ENCODE measurements around the gene FBXO41.
"Not testable (repeated sequence)": the region's sequence is repeated elsewhere in the genome, so short reads cannot be mapped to it uniquely, and the experiment has no call there.

The FBXO41 gene

DNA sequence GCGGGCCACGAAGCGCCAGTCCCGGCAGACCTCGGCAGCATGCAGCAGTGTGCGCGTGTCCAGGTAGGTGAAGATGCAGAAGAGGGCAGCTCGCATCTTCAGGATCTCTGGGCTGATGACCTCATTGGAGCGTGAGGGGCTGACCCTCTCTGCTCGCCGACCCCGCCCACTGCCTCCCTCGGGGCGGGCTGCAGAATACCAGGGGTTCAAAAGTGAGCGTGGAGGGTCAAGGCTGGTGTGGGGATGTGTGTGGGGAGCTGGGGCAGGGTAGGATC lies 20.0 kb downstream of the FBXO41 start:
- DNase-seq (ENCODE audit: low read depth in 1 of 2, low spot score in 1 of 2) = no peak

DNA sequence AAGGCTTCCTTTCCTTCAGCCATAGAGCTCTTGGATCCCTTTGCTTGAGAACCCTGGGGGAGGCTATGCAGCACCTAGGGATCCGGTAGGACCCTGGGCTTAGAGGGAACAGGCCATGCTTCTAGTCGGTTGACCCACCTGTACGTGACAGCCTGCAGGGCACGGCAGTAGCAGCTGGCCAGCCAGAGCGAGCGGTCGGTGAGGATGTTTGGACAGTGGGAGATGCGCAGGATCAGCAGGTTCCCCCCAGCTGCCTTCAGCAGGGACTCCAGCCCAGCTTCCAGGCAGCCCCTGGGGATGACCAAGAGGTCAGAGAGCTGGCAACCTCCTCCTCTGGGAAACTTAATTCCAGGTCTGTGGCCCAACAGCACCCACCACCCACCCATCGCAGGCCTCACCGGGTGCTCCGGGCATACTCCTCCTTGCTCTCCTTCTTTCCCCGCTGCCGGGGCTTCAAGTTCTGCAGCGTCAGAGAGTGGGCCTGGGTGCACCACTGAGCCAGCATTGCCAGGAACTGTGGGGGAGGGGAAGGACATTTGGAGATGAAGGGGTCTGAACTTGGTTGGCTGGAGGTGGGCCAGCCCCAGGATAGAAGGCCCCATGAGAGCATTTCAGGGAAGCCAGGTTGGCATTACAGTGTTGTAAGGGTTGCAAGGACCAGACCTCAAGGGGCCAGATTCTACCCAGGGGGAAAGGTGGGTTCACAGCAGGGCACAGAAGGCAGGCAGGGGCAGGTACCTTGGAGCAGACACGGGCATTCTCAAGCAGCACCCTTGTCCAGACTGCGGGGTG lies 20.5 kb downstream of the FBXO41 start:
- Histone ChIP-seq H3K4me3 (replicated peaks; ENCODE audit: insufficient read depth, low read length) (no peak overlapping the region), H3K27ac (replicated peaks) (no peak overlapping the region), H3K27me3 (ENCODE audit: insufficient read depth, poor library complexity, severe bottlenecking) (no peaks in the 10 kb centered on the region)
- TF ChIP-seq GABPA (IDR thresholded peaks at IDR 0.05; ENCODE audit: low read depth) (no peak), POLR2AphosphoS5 (IDR thresholded peaks at IDR 0.05; ENCODE audit: low read depth) (no peak), SPI1 (IDR thresholded peaks at IDR 0.05; ENCODE audit: borderline replicate concordance, low read depth) (no peak)
- TF ChIP-seq, protein P1, sequence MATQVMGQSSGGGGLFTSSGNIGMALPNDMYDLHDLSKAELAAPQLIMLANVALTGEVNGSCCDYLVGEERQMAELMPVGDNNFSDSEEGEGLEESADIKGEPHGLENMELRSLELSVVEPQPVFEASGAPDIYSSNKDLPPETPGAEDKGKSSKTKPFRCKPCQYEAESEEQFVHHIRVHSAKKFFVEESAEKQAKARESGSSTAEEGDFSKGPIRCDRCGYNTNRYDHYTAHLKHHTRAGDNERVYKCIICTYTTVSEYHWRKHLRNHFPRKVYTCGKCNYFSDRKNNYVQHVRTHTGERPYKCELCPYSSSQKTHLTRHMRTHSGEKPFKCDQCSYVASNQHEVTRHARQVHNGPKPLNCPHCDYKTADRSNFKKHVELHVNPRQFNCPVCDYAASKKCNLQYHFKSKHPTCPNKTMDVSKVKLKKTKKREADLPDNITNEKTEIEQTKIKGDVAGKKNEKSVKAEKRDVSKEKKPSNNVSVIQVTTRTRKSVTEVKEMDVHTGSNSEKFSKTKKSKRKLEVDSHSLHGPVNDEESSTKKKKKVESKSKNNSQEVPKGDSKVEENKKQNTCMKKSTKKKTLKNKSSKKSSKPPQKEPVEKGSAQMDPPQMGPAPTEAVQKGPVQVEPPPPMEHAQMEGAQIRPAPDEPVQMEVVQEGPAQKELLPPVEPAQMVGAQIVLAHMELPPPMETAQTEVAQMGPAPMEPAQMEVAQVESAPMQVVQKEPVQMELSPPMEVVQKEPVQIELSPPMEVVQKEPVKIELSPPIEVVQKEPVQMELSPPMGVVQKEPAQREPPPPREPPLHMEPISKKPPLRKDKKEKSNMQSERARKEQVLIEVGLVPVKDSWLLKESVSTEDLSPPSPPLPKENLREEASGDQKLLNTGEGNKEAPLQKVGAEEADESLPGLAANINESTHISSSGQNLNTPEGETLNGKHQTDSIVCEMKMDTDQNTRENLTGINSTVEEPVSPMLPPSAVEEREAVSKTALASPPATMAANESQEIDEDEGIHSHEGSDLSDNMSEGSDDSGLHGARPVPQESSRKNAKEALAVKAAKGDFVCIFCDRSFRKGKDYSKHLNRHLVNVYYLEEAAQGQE (IDR thresholded peaks at IDR 0.05; ENCODE audit: insufficient replicate concordance, low read depth) = no peak
- TF ChIP-seq, protein P2, sequence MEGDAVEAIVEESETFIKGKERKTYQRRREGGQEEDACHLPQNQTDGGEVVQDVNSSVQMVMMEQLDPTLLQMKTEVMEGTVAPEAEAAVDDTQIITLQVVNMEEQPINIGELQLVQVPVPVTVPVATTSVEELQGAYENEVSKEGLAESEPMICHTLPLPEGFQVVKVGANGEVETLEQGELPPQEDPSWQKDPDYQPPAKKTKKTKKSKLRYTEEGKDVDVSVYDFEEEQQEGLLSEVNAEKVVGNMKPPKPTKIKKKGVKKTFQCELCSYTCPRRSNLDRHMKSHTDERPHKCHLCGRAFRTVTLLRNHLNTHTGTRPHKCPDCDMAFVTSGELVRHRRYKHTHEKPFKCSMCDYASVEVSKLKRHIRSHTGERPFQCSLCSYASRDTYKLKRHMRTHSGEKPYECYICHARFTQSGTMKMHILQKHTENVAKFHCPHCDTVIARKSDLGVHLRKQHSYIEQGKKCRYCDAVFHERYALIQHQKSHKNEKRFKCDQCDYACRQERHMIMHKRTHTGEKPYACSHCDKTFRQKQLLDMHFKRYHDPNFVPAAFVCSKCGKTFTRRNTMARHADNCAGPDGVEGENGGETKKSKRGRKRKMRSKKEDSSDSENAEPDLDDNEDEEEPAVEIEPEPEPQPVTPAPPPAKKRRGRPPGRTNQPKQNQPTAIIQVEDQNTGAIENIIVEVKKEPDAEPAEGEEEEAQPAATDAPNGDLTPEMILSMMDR (IDR thresholded peaks at IDR 0.05; ENCODE audit: insufficient read depth, low read length) = no peak
- DNase-seq (ENCODE audit: low read depth in 1 of 2, low spot score in 1 of 2) = no peak

More for the DNA sequence above, 20.0 kb downstream of the FBXO41 start:
- TF ChIP-seq, protein P1 (IDR thresholded peaks at IDR 0.05; ENCODE audit: insufficient replicate concordance, low read depth) = no peak
- TF ChIP-seq SPI1 (IDR thresholded peaks at IDR 0.05; ENCODE audit: borderline replicate concordance, low read depth) (no peak), POLR2AphosphoS5 (IDR thresholded peaks at IDR 0.05; ENCODE audit: low read depth) (no peak), GABPA (IDR thresholded peaks at IDR 0.05; ENCODE audit: low read depth) (no peak)
- TF ChIP-seq, protein P2 (IDR thresholded peaks at IDR 0.05; ENCODE audit: insufficient read depth, low read length) = no peak
- Histone ChIP-seq H3K27ac (replicated peaks) (no peak overlapping the region), H3K27me3 (ENCODE audit: insufficient read depth, poor library complexity, severe bottlenecking) (no peaks in the 10 kb centered on the region), H3K4me3 (replicated peaks; ENCODE audit: insufficient read depth, low read length) (no peak overlapping the region)

DNA sequence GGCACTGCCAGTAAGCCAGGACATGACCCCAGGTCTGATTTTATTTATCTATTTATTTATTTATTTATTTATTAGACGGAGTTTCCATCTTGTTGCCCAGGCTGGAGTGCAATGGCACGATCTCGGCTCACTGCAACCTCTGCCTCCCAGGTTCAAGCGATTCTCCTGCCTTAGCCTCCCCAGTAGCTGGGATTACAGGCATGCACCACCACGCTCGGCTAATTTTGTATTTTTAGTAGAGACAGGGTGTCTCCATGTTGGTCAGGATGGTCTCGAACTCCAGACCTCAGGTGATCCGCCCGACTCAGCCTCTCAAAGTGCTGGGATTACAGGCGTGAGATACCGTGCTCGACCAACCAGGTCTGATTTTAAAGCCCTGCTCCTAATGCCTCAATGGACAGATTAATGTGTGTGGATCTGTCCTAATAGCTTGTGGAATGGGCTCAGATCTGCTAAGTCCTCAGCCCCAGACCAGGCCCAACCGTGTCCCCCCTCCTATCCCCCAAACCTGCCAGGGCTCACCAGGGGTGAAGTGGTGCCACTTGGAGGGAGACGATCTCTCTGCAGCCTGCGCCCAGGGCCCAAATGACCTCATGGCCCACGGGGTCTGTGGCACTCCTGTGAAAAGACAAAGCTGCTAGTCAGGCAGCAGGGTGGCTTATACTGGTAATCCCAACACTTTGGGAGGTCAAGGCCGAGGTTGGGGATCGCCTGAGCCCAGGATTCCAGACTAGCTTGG lies 21.4 kb downstream of the FBXO41 start:
- H3K4me3 ChIP-seq (replicated peaks; ENCODE audit: insufficient read depth, low read length); H3K27me3 ChIP-seq (ENCODE audit: insufficient read depth, poor library complexity, severe bottlenecking); H3K27ac ChIP-seq (replicated peaks); DNase-seq (ENCODE audit: low read depth in 1 of 2, low spot score in 1 of 2): not testable (repeated sequence)

DNA sequence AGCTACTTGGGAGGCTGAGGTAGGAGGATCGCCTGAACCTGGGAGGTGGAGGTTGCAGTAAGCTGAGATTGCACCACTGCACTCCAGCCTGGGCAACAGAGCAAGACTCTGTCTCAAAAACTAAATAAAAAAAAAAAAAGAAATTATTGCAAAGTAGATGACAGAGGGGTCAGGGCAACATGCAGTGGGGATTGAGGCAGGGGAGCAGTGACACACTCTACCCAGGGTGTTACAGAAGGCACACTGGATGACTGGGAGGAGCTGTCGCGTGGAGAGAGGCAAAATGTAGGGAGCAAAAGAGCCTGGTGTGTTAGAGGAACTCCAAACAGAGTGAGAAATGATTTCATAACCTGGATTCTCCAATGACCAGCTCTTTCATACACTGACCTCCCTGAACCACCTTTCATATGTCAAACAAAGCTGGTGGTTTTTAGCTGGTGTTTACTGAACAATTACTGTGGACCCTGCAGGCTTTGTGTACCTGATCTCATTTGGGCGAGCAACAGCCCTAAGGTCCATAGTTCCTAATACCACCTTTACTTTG lies 22.1 kb downstream of the FBXO41 start:
- H3K27ac ChIP-seq (replicated peaks) = no peak overlapping the region
- no peak for DNase-seq (ENCODE audit: low read depth in 1 of 2, low spot score in 1 of 2)
- TF ChIP-seq, protein P2 (IDR thresholded peaks at IDR 0.05; ENCODE audit: insufficient read depth, low read length) = no peak
- TF ChIP-seq POLR2AphosphoS5 (IDR thresholded peaks at IDR 0.05; ENCODE audit: low read depth) (no peak), GABPA (IDR thresholded peaks at IDR 0.05; ENCODE audit: low read depth) (no peak), SPI1 (IDR thresholded peaks at IDR 0.05; ENCODE audit: borderline replicate concordance, low read depth) (no peak)
- TF ChIP-seq, protein P1 (IDR thresholded peaks at IDR 0.05; ENCODE audit: insufficient replicate concordance, low read depth) = no peak

More for the DNA sequence above, 22.1 kb downstream of the FBXO41 start:
- no peak overlapping the region for H3K4me3 ChIP-seq (replicated peaks; ENCODE audit: insufficient read depth, low read length)
- H3K27me3 ChIP-seq (ENCODE audit: insufficient read depth, poor library complexity, severe bottlenecking) = no peaks in the 10 kb centered on the region

Measured in HL-60 (cell line).